ENCODE measurements around the gene PCDHGC3.
"Not testable (repeated sequence)": the region's sequence is repeated elsewhere in the genome, so short reads cannot be mapped to it uniquely, and the experiment has no call there.

The PCDHGC3 gene

GRCh38 chr5:141475625-141476131 lies at the start of gene PCDHGC3:
Gene PCDHGC3 (plus strand): TSS chr5:141475966. CDS start chr5:141476117, 151 bp downstream.
- H3K4me1 Mint-ChIP-seq: peaks cover 33% of the 10 kb centered on the region
- peak within 1 kb of the TSS; percentile 94 for H3K4me3 Mint-ChIP-seq
- peak; percentile 93 for ATAC-seq
- peak within 1 kb of the TSS; percentile 76 for H3K27ac Mint-ChIP-seq
- H3K36me3 Mint-ChIP-seq: no peaks in the 10 kb centered on the region
- peaks cover 45% of the 10 kb centered on the region for H3K27me3 Mint-ChIP-seq
- no peaks in the 10 kb centered on the region for H3K9me3 Mint-ChIP-seq

GRCh38 chr5:141427783-141428426 lies 47.9 kb upstream of the PCDHGC3 start:
- Mint-ChIP-seq H3K36me3 (peaks cover 20% of the 10 kb centered on the region), H3K27me3 (peaks cover 51% of the 10 kb centered on the region), H3K27ac (no peak overlapping the region), H3K4me3 (no peak overlapping the region), H3K9me3 (peaks cover 8% of the 10 kb centered on the region), H3K4me1 (peaks cover 19% of the 10 kb centered on the region)
- ATAC-seq: no peak

DNA sequence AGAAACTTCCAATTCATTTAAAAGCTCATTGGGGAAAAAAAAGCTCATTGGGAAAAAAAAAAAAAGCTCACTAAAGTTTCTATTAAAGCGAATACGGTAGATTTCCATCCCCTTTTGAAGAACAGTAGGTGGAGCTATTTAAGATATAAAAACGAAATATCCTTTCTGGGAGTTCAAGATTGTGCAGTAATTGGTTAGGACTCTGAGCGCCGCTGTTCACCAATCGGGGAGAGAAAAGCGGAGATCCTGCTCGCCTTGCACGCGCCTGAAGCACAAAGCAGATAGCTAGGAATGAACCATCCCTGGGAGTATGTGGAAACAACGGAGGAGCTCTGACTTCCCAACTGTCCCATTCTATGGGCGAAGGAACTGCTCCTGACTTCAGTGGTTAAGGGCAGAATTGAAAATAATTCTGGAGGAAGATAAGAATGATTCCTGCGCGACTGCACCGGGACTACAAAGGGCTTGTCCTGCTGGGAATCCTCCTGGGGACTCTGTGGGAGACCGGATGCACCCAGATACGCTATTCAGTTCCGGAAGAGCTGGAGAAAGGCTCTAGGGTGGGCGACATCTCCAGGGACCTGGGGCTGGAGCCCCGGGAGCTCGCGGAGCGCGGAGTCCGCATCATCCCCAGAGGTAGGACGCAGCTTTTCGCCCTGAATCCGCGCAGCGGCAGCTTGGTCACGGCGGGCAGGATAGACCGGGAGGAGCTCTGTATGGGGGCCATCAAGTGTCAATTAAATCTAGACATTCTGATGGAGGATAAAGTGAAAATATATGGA lies 45.2 kb upstream of the PCDHGC3 start, which contains the start of gene PCDHGA12:
Gene PCDHGA12 (plus strand): TSS at position 176 of the 782 bp plus-strand sequence. CDS start 253 bp downstream, at position 429.
- peaks cover 25% of the 10 kb centered on the region for H3K36me3 Mint-ChIP-seq
- H3K9me3 Mint-ChIP-seq: peaks cover 9% of the 10 kb centered on the region
- peak within 1 kb of the TSS; percentile 31 for H3K27ac Mint-ChIP-seq
- H3K4me1 Mint-ChIP-seq: peaks cover 19% of the 10 kb centered on the region
- H3K27me3 Mint-ChIP-seq: peaks cover 42% of the 10 kb centered on the region
- H3K4me3 Mint-ChIP-seq: peak within 1 kb of the TSS; percentile 77
- peak; percentile 63 for ATAC-seq

- Mint-ChIP-seq H3K9me3 (peaks cover 9% of the 10 kb centered on the region), H3K27me3 (peaks cover 42% of the 10 kb centered on the region), H3K4me1 (peaks cover 19% of the 10 kb centered on the region), H3K4me3 (peak overlapping the region; percentile 77), H3K36me3 (peaks cover 25% of the 10 kb centered on the region), H3K27ac (peak overlapping the region; percentile 31)
- peak; percentile 45 for ATAC-seq
These were observed 44.5 kb upstream of the PCDHGC3 start for GRCh38 chr5:141431286-141431685.

- Mint-ChIP-seq H3K27ac (peak overlapping the region; percentile 31), H3K4me1 (peaks cover 19% of the 10 kb centered on the region), H3K27me3 (peaks cover 42% of the 10 kb centered on the region), H3K36me3 (peaks cover 20% of the 10 kb centered on the region), H3K4me3 (peak overlapping the region; percentile 77)
- not testable (repeated sequence) for H3K9me3 Mint-ChIP-seq, ATAC-seq
These were observed 43.5 kb upstream of the PCDHGC3 start for GRCh38 chr5:141432308-141432707.

DNA sequence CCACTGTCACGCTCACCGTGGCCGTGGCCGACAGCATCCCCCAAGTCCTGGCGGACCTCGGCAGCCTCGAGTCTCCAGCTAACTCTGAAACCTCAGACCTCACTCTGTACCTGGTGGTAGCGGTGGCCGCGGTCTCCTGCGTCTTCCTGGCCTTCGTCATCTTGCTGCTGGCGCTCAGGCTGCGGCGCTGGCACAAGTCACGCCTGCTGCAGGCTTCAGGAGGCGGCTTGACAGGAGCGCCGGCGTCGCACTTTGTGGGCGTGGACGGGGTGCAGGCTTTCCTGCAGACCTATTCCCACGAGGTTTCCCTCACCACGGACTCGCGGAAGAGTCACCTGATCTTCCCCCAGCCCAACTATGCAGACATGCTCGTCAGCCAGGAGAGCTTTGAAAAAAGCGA lies 43.0 kb upstream of the PCDHGC3 start:
- H3K4me1 Mint-ChIP-seq: peaks cover 19% of the 10 kb centered on the region
- H3K9me3 Mint-ChIP-seq, H3K27ac Mint-ChIP-seq, ATAC-seq, H3K4me3 Mint-ChIP-seq: not testable (repeated sequence)
- H3K36me3 Mint-ChIP-seq: peaks cover 18% of the 10 kb centered on the region
- peaks cover 42% of the 10 kb centered on the region for H3K27me3 Mint-ChIP-seq

- Mint-ChIP-seq H3K27me3 (peaks cover 32% of the 10 kb centered on the region), H3K36me3 (peaks cover 9% of the 10 kb centered on the region), H3K4me1 (peaks cover 19% of the 10 kb centered on the region), H3K4me3 (no peak overlapping the region), H3K27ac (no peak overlapping the region), H3K9me3 (peaks cover 6% of the 10 kb centered on the region)
- ATAC-seq: no peak
These were observed 41.8 kb upstream of the PCDHGC3 start for GRCh38 chr5:141434006-141434405.

DNA sequence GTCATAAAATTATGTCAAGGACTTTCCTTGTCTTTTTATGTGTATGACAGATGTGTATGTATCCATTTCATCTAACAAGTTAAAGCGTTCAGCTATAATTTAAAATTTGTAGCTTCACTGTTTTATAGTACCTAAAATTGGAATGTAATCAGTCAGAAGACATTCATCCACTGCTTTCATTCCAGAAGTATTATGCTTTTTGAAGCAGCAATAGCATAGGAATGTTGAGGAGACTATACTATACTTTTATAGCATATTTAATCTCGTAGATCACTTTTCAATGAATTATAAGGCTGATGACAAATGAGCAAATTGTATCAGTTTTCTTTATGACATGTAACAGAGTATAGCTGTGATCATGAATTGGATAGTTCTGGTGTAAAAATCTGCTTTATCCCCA lies 38.5 kb upstream of the PCDHGC3 start:
- no peak for ATAC-seq
- peaks cover 13% of the 10 kb centered on the region for H3K27me3 Mint-ChIP-seq
- H3K36me3 Mint-ChIP-seq: peaks cover 9% of the 10 kb centered on the region
- H3K9me3 Mint-ChIP-seq: peaks cover 7% of the 10 kb centered on the region
- peaks cover under 1% of the 10 kb centered on the region for H3K4me1 Mint-ChIP-seq
- no peak overlapping the region for H3K27ac Mint-ChIP-seq
- no peak overlapping the region for H3K4me3 Mint-ChIP-seq

- Mint-ChIP-seq H3K4me3 (no peak overlapping the region), H3K9me3 (peaks cover 3% of the 10 kb centered on the region), H3K27ac (no peak overlapping the region), H3K4me1 (peaks cover 5% of the 10 kb centered on the region), H3K27me3 (no peaks in the 10 kb centered on the region), H3K36me3 (no peaks in the 10 kb centered on the region)
- ATAC-seq: no peak
These were observed 36.2 kb upstream of the PCDHGC3 start for GRCh38 chr5:141439411-141440141.

DNA sequence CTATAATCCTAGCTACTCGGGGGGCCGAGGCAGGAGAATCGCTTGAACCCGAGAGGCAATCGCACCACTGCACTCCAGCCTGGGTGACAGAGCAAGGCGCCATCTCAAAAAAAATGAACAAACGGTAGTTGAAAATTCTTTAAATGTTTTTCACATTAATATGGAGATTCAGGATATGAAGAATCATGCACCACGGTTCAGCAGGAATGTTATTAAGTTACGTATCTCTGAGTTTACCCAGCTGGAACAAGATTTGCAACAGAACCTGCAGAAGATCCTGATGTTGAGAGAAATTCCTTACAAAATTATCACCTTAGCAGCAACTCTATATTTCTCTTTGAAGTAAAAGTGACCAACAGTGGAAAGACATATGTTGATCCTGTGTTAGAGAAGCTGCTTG lies 35.4 kb upstream of the PCDHGC3 start:
- no peak for ATAC-seq
- peaks cover 3% of the 10 kb centered on the region for H3K9me3 Mint-ChIP-seq
- H3K4me3 Mint-ChIP-seq: no peak overlapping the region
- H3K36me3 Mint-ChIP-seq: no peaks in the 10 kb centered on the region
- peaks cover 3% of the 10 kb centered on the region for H3K27me3 Mint-ChIP-seq
- no peak overlapping the region for H3K27ac Mint-ChIP-seq
- peaks cover 5% of the 10 kb centered on the region for H3K4me1 Mint-ChIP-seq

DNA sequence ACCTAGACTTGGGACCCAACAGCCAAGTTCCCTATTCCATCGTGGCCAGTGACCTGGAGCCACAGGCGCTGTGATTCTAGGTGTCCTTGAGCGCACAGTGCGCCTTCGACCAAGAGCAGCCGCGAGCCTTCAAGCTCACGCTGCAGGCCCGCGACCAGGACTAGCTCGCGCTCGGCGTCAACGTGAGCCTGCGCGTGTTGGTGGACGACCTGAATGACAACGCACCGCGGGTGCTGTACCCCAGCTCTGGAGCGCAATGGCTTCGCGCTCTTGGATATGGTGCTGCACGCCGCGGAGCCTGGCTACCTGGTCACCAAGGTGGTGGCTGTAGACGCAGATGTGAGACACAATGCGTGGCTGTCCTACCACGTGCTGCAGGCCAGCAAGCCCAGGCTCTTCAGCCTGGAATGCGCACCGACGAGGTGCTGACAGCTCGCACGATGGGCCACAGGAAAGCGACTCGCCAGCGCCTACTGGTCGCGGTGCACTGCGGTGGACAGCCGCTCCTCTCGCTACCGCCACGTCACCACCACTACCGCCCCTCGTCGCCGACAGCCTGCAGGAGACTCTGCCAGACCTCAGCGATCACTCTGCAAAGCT lies 34.1 kb upstream of the PCDHGC3 start:
- Mint-ChIP-seq H3K27me3 (peaks cover 12% of the 10 kb centered on the region), H3K36me3 (no peaks in the 10 kb centered on the region), H3K9me3 (peaks cover 3% of the 10 kb centered on the region), H3K27ac (no peak overlapping the region), H3K4me1 (peaks cover 5% of the 10 kb centered on the region), H3K4me3 (no peak overlapping the region)
- no peak for ATAC-seq

GRCh38 chr5:141465351-141465750 lies 10.4 kb upstream of the PCDHGC3 start:
- Mint-ChIP-seq H3K36me3 (peaks cover 6% of the 10 kb centered on the region), H3K4me3 (no peak overlapping the region), H3K9me3 (no peaks in the 10 kb centered on the region), H3K27ac (no peak overlapping the region), H3K27me3 (no peaks in the 10 kb centered on the region), H3K4me1 (no peaks in the 10 kb centered on the region)
- ATAC-seq: no peak

DNA sequence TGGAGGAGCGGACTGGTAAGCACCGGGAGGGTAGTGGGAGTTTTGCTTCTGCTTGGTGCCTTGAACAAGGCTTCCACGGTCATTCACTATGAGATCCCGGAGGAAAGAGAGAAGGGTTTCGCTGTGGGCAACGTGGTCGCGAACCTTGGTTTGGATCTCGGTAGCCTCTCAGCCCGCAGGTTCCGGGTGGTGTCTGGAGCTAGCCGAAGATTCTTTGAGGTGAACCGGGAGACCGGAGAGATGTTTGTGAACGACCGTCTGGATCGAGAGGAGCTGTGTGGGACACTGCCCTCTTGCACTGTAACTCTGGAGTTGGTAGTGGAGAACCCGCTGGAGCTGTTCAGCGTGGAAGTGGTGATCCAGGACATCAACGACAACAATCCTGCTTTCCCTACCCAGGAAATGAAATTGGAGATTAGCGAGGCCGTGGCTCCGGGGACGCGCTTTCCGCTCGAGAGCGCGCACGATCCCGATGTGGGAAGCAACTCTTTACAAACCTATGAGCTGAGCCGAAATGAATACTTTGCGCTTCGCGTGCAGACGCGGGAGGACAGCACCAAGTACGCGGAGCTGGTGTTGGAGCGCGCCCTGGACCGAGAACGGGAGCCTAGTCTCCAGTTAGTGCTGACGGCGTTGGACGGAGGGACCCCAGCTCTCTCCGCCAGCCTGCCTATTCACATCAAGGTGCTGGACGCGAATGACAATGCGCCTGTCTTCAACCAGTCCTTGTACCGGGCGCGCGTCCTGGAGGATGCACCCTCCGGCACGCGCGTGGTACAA lies 556 bp downstream of the PCDHGC3 start:
- Mint-ChIP-seq H3K27me3 (peaks cover 51% of the 10 kb centered on the region), H3K27ac (peak overlapping the region; percentile 76), H3K36me3 (no peaks in the 10 kb centered on the region), H3K4me1 (peaks cover 33% of the 10 kb centered on the region), H3K4me3 (peak overlapping the region; percentile 94), H3K9me3 (no peaks in the 10 kb centered on the region)
- peak; percentile 35 for ATAC-seq

DNA sequence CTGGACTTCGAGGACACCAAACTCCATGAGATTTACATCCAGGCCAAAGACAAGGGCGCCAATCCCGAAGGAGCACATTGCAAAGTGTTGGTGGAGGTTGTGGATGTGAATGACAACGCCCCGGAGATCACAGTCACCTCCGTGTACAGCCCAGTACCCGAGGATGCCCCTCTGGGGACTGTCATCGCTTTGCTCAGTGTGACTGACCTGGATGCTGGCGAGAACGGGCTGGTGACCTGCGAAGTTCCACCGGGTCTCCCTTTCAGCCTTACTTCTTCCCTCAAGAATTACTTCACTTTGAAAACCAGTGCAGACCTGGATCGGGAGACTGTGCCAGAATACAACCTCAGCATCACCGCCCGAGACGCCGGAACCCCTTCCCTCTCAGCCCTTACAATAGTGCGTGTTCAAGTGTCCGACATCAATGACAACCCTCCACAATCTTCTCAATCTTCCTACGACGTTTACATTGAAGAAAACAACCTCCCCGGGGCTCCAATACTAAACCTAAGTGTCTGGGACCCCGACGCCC lies 1.3 kb downstream of the PCDHGC3 start:
- ATAC-seq: no peak
- Mint-ChIP-seq H3K27me3 (peaks cover 54% of the 10 kb centered on the region), H3K9me3 (no peaks in the 10 kb centered on the region), H3K36me3 (no peaks in the 10 kb centered on the region), H3K4me1 (peaks cover 33% of the 10 kb centered on the region), H3K27ac (no peak overlapping the region), H3K4me3 (peak overlapping the region; percentile 94)

All from stimulated activated memory B cell treated with anti-CD40 and anti-IgM and Interleukin-4, amounts not matched to agents 10 μg/mL and 1 μg/mL and 100 μg/mL, for 72 hours (primary cell).